DND-41 (cell line): ENCODE data around the gene FHIT.

Experiments
- ATAC-seq: fragments of 200-7000 bp; cut with Tn5 transposase; 3 replicates; pipeline ENCODE4 v1.9.1; 2021; ENCODE audit warnings: low read depth; ENCODE audit not compliant: insufficient read depth
- DNase-seq: peaks from one replicate; pipeline ENCODE4 v3.0.0-alpha.2; 2020
- H2AFZ ChIP-seq: 2 replicates; pipeline ENCODE4 v1.6.0; 2012; ENCODE audit warnings: low read depth, low read length
- H3K27ac ChIP-seq: 2 replicates; pipeline ENCODE4 v1.5.1; 2012; ENCODE audit warnings: low read length, inconsistent platforms
- H3K27me3 ChIP-seq: fragments of 200-600 bp; sonication (generic); 2 replicates; pipeline ENCODE4 v1.6.0; 2012; ENCODE audit warnings: low read length, mild to moderate bottlenecking, inconsistent platforms; ENCODE audit not compliant: insufficient read depth, poor library complexity
- H3K36me3 ChIP-seq: 2 replicates; pipeline ENCODE4 v1.5.1; 2012; ENCODE audit warnings: low read length, inconsistent platforms; ENCODE audit not compliant: insufficient read depth
- H3K4me1 ChIP-seq: 2 replicates; pipeline ENCODE4 v1.5.1; 2012; ENCODE audit warnings: mild to moderate bottlenecking, low read length; ENCODE audit not compliant: insufficient read depth
- H3K4me2 ChIP-seq: 2 replicates; pipeline ENCODE4 v1.6.0; 2012; ENCODE audit warnings: mild to moderate bottlenecking, moderate library complexity, low read length, inconsistent platforms; ENCODE audit not compliant: insufficient read depth
- H3K4me3 ChIP-seq, 2 experiments: fragments of 200-600 bp in 1 of 2; shearing (Covaris generic) in 1 of 2; 2 replicates each; pipeline ENCODE4 v1.5.1; 2012 to 2016; ENCODE audit warnings: inconsistent platforms in 2 of 2, low read length in 2 of 2, mild to moderate bottlenecking in 2 of 2, low read depth in 1 of 2, moderate library complexity in 1 of 2
- H3K79me2 ChIP-seq: 2 replicates; pipeline ENCODE4 v1.6.0; 2012; ENCODE audit warnings: low read length, inconsistent platforms; ENCODE audit not compliant: insufficient read depth
- H3K9ac ChIP-seq: 2 replicates; pipeline ENCODE4 v1.6.0; 2012; ENCODE audit warnings: low read depth, mild to moderate bottlenecking, inconsistent platforms, low read length, moderate library complexity
- H3K9me3 ChIP-seq: 2 replicates; pipeline ENCODE4 v1.5.1; 2012; ENCODE audit warnings: low read length, moderate library complexity, mild to moderate bottlenecking, inconsistent platforms; ENCODE audit not compliant: insufficient read depth, severe bottlenecking
- H4K20me1 ChIP-seq: 2 replicates; pipeline ENCODE4 v1.6.0; 2012; ENCODE audit warnings: low read length; ENCODE audit not compliant: insufficient read depth
- EZH2 ChIP-seq: IDR thresholded peaks from 3 replicates; pipeline ENCODE4 v1.6.1; 2012; ENCODE audit warnings: borderline replicate concordance, low read depth, mild to moderate bottlenecking, moderate library complexity, low read length, inconsistent platforms; ENCODE audit not compliant: severe bottlenecking
- TF ChIP-seq, protein P1 (sequence below): IDR thresholded peaks from 2 replicates; pipeline ENCODE4 v1.5.1; 2012; ENCODE audit warnings: borderline replicate concordance, low read length, moderate library complexity, mild to moderate bottlenecking; ENCODE audit not compliant: poor library complexity, severe bottlenecking; ENCODE audit errors: extremely low read depth

Gene FHIT

DNA sequence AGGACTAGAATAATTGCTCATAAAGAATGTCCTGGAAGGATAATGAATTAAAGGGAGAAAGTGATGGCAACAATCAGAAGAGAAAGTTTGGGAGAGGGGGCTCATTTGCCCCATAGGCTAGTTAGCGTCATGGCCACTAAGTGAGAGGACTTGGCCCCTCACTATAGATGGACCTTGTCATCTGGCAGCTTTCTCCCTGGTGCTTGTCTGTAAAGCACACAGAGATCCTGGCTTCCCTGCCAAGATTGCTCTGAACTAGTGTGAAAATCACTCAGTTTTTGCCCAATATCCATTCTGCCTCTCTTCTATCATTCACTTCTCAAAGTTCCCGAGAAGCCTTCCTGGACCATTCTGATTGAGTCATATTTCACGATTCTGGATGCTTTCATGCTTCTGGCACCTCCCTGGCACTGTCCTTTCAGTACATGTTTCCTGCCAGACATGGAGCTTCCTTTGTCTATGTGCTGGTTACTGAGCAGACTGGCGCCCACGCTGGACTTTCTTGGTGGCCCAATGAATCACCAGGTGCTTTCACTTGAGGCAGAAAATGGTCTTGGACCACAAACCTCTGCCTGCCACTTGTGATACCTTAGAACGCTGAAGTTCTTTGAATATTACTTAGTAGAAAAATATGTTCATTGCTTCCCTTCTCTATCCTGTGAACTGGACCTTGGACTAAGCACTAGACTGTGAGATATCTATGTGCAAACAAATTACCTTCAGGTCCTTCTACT lies 1491.8 kb downstream of the FHIT start:
- Histone ChIP-seq H3K36me3 (no peaks in the 10 kb centered on the region), H3K4me3 (no peak overlapping the region), H3K27me3 (no peaks in the 10 kb centered on the region), H3K27ac (no peak overlapping the region), H3K9me3 (no peaks in the 10 kb centered on the region), H3K79me2 (no peaks in the 10 kb centered on the region; the same call in 1 of the 2 replicates), H3K4me1 (peaks cover 18% of the 10 kb centered on the region), H3K9ac (no peak overlapping the region), H3K4me2 (no peak overlapping the region), H2AFZ (no peak overlapping the region), H4K20me1 (no peaks in the 10 kb centered on the region)
- DNase-seq: no peak
- ATAC-seq: 0 out of 3 replicates have a peak, but pooled peaks have one; percentile 24
- TF ChIP-seq EZH2: no peak
- TF ChIP-seq, protein P1, sequence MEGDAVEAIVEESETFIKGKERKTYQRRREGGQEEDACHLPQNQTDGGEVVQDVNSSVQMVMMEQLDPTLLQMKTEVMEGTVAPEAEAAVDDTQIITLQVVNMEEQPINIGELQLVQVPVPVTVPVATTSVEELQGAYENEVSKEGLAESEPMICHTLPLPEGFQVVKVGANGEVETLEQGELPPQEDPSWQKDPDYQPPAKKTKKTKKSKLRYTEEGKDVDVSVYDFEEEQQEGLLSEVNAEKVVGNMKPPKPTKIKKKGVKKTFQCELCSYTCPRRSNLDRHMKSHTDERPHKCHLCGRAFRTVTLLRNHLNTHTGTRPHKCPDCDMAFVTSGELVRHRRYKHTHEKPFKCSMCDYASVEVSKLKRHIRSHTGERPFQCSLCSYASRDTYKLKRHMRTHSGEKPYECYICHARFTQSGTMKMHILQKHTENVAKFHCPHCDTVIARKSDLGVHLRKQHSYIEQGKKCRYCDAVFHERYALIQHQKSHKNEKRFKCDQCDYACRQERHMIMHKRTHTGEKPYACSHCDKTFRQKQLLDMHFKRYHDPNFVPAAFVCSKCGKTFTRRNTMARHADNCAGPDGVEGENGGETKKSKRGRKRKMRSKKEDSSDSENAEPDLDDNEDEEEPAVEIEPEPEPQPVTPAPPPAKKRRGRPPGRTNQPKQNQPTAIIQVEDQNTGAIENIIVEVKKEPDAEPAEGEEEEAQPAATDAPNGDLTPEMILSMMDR: no peak

DNA sequence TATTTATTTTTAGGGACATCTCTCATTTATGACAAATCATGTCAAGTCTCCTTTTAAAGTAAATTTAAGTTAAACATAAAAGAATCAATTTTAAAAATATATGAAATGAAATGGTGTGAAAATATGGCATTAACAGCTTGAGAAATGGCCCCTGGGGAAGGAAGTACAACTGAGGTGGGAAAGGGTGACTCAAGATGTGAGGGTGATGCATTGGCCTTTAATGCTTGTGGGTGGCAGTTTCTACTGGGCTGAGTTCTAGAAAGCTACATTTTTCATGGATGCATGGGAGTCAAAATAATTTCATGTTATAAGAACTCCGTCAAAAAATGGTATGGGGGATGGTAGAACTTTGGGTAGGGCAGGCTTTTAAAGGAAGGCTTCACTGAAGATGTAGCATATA lies 1492.6 kb downstream of the FHIT start:
- TF ChIP-seq, protein P1: no peak
- TF ChIP-seq EZH2: no peak
- Histone ChIP-seq H3K9me3 (no peaks in the 10 kb centered on the region), H3K4me1 (peaks cover 26% of the 10 kb centered on the region), H3K4me2 (no peak overlapping the region), H4K20me1 (no peaks in the 10 kb centered on the region), H3K4me3 (no peak overlapping the region), H3K36me3 (no peaks in the 10 kb centered on the region), H2AFZ (no peak overlapping the region), H3K27ac (no peak overlapping the region), H3K9ac (no peak overlapping the region), H3K79me2 (no peaks in the 10 kb centered on the region; the same call in 1 of the 2 replicates), H3K27me3 (no peaks in the 10 kb centered on the region)
- ATAC-seq (no peak), DNase-seq (no peak)

DNA sequence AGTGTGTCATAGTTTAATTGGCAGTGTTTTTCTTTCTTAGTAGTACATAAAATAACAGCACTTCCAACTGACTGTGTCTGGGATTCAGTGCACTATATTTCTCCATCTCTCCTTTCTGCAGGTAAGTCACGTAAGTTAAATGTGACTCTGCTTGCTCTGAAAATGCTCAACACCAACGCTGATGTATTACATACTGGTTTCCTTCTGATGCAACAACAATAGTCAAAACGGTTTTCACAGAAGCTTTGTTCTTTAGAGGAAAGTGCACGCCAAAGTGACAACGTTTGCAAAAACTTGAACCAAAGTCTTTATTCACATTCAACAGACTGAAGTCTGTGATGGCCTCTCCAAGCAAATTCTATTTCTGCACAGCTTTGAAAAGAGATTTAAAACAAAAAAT lies 1494.3 kb downstream of the FHIT start:
- DNase-seq (no peak), ATAC-seq (no peak)
- no peak overlapping the region for H2AFZ ChIP-seq
- H3K4me1 ChIP-seq: peaks cover 39% of the 10 kb centered on the region
- no peaks in the 10 kb centered on the region for H3K9me3 ChIP-seq
- no peaks in the 10 kb centered on the region for H3K27me3 ChIP-seq
- H3K4me3 ChIP-seq: no peak overlapping the region
- H3K36me3 ChIP-seq: 0 out of 2 replicates have a peak, but pooled peaks cover 5% of the 10 kb centered on the region
- H3K4me2 ChIP-seq: no peak overlapping the region
- no peaks in the 10 kb centered on the region for H4K20me1 ChIP-seq
- no peak overlapping the region for H3K9ac ChIP-seq
- TF ChIP-seq, protein P1: no peak
- TF ChIP-seq EZH2: no peak
- no peaks in the 10 kb centered on the region; the same call in 1 of the 2 replicates for H3K79me2 ChIP-seq
- H3K27ac ChIP-seq: no peak overlapping the region
